Measurements from ENCODE around the gene BHLHA15.

BHLHA15 gene

DNA sequence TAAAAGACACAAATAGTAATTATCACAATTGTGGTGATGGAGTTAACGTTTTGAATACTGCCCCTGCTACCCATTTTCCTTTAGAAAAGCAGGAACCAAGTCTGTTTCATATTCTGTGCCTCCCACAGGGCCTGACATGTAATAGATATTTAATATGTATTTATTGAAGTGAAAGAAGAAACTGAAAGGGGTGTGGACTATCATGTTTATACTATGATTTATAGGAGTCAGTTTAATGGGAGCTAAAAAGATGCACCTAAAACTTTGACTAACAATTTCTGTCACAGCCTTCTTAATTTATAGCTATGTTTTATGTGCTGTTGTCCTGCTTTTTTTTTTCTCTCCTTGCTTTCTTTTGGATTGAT is 24.1 kb upstream of the BHLHA15 start:
- no peak for DNase-seq (ENCODE audit: low spot score)

DNA sequence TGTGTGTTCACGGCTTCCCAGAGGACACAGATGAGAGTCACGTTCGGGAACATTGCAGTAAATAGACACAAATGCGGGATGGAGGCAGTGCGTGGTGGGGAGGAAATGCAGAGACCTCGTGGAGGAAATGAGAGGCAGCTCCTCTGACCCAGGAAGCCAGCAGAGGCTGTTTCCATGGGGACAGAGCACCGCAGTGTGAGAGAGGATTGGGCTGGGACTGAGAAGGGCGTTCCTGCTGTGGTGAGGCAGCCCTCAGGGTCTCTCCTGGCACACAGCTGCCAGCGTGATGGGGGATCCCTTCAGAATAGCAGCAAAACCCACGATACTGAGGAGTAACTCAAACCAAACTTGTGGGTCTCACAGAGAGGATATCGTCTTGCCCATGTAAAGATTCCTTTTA is 21.7 kb upstream of the BHLHA15 start:
- no peak for DNase-seq (ENCODE audit: low spot score)

DNA sequence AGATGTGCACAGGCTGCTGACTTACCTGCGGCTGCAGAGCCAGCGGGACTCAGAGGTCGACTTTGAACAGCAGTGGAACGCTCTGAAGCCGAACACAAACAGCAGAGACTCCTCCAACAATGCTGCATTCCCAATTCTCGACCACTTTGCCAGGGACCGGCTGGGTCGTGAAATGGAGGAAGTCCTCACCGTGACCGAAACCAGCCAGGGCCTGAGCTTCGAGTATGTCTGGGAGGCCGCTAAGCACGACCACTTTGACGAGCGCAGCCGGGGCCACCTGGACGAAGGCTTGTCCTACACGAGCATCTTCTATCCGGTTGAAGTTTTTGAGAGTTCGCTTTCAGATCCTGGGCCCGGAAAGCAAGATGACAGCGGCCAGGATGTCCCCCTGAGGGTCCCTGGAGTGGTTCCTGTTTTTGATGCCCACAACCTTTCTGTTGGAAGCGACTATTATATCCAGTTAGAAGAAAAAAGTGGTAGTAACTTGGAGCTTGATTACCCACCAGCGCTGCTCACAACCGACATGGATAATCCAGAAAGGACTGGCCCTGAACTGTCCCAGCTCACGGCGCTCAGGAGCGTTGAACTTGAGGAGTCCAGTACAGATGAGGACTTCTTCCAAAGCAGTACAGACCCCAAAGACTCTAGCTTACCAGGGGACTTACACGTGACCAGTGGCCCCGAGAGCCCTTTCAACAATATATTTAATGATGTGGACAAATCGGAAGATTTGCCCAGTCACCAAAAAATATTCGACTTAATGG is 19.4 kb upstream of the BHLHA15 start:
- DNase-seq (ENCODE audit: low spot score), result no peak

DNA sequence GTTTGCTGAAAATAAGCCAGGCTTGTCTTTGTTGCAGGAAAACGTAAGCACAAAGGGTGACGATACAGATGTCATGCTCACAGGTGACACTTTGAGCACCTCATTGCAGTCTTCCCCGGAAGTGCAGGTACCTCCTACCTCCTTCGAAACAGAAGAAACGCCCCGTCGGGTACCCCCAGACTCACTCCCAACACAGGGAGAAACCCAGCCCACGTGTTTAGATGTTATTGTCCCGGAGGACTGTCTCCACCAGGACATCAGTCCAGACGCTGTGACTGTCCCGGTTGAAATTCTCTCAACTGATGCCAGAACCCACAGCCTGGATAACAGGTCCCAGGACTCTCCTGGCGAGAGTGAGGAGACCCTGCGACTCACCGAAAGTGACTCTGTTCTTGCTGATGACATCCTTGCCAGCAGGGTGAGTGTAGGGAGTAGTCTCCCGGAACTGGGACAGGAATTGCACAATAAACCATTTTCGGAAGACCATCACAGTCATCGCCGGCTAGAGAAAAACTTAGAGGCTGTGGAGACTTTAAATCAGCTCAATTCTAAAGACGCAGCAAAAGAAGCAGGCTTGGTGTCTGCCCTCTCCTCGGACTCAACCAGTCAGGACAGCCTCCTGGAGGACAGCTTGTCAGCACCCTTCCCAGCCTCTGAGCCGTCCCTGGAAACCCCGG is 18.3 kb upstream of the BHLHA15 start:
- DNase-seq (ENCODE audit: low spot score), result no peak

DNA sequence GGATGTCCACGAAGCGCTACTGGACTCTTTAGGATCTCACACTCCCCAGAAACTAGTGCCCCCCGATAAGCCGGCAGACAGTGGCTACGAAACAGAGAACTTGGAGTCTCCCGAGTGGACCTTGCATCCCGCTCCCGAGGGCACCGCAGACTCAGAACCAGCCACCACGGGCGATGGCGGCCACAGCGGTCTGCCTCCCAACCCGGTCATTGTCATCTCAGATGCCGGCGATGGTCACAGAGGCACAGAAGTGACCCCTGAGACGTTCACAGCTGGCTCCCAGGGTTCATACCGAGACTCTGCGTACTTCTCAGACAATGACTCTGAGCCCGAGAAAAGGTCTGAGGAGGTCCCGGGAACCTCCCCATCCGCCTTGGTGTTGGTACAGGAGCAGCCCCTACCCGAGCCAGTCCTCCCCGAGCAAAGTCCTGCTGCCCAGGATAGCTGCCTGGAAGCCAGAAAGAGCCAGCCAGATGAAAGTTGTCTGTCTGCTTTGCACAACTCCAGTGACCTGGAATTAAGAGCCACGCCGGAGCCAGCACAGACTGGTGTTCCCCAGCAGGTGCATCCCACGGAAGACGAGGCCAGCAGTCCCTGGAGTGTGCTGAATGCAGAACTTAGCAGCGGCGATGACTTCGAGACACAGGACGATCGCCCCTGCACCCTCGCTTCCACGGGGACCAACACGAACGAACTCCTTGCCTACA is 17.6 kb upstream of the BHLHA15 start:
- DNase-seq (ENCODE audit: low spot score), result no peak

DNA sequence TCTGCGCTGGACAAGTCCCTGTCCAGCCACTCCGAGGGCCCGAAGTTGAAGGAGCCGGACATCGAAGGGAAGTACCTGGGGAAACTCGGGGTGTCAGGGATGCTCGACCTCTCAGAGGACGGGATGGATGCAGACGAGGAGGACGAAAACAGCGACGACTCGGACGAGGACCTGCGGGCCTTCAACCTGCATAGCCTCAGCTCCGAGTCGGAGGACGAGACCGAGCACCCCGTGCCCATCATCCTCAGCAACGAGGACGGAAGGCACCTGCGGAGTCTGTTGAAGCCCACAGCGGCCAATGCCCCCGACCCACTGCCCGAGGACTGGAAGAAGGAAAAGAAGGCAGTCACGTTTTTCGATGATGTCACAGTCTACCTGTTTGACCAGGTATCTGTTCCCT is 17.1 kb upstream of the BHLHA15 start:
- no peak for DNase-seq (ENCODE audit: low spot score)

DNA sequence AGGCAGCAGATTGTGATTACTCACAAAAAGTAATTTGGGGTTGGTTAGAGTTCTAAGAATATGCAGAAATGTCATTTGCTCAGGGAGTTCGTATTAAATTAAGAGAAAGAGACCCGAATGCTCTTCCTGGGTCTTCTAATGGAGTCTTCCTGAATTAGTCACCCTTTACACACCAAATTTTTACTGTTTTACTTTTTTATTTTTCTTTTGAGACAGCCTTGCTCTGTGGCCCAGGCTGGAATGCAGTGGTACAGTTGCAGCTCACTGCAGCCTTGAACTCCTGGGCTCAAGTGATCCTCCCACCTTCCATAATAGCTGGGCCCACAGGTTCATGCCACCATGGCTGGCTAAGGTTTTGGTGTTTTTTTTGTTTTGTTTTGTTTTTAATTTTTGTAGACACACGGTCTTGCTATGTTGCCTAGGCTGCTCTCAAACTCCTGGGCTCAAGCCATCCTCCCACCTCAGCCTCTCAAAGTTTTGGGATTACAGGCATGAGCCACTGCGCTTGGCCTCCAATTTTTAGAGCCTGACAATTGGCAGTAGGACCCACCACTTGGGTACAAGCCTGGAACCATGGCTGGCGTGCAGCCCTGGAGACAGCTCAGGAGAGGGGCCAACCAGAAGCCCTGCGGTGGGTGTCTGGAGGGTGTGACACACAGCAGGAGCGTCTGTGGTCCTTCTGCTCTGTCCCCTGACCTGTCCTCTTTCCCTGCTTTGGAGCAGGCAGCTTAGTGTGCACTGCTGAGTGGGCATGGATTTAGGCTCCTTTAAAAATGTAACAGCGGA is 16.4 kb upstream of the BHLHA15 start:
- DNase-seq (ENCODE audit: low spot score), result no peak

DNA sequence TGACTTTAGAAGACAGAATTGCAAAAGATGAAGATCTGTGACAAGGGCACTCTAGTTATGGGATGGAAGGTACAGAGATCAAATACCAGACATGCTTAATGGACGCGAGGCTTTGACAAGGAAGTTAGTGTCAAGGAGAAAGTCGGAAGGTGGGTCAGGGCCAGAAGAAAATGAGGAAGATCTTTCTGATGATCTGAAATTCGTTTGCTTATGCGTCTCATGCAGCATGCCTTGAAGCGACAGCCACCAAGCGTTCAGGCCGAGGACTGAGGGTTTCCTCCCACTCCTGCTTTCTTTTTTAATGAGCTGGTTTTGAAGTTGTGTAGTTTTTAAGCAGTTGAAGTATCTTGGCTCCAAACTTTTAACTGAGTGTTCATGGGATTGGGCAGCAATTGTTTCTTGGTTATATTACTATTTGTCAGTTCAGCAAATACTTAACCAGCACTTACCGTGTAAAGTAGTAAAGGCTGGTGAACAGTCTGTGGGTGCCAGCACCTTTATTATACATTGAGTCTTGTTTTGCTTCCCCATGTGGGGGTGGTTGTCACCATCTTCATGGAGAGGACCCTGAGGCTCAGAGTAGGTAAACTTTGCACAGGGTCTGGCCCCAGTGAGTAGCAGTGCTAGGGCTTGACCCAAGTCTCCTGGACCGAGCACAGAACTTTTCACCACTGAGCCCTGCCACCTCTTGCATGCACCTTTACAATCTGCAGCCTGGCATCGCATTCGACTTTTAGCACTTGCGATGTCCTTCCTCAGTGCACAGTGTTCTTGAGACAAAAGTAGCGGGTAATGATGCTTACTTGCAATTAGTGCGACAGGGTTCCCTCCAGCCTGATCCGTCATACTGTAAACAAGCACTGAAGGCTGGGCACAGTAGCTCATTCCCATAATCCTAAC is 14.3 kb upstream of the BHLHA15 start:
- no peak for DNase-seq (ENCODE audit: low spot score)

DNA sequence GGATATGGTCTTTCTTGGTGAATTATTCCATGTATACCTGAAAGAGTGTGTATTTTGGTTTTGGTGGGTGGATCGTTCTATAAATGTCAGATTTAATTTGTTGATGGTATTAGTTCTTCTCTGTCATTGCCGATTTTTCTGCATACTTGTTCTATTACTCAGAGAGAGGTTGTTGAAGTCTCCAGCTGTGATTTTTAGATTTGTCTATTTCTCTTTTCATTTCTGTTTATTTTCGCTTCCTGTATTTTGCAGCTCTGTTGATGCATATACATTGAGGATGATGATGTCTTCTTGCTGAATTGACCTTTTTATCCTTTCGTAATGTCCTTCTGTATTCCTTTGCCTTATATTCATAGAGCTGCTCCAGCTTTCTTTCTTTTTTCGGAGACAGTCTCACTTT is 12.1 kb upstream of the BHLHA15 start:
- DNase-seq (ENCODE audit: low spot score), result no peak

DNA sequence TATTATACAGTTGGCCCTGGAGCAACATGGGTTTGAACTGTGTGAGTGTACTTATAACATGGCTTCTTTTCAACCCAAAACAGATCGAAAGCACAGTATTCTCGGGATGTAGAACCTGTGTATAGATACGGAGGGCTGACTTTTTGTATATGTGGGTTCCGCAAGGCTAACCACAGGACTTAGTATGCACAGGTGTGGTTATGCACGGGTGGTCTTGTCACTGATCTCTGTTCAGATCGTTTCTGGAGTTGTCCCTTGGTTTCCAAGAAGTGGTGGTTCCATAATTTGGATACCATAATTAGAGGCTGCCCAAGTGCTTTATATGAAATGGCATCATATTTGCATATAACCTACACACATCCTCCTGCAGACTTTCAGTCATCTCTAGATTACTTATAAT is 10.9 kb upstream of the BHLHA15 start:
- DNase-seq (ENCODE audit: low spot score), result no peak

DNA sequence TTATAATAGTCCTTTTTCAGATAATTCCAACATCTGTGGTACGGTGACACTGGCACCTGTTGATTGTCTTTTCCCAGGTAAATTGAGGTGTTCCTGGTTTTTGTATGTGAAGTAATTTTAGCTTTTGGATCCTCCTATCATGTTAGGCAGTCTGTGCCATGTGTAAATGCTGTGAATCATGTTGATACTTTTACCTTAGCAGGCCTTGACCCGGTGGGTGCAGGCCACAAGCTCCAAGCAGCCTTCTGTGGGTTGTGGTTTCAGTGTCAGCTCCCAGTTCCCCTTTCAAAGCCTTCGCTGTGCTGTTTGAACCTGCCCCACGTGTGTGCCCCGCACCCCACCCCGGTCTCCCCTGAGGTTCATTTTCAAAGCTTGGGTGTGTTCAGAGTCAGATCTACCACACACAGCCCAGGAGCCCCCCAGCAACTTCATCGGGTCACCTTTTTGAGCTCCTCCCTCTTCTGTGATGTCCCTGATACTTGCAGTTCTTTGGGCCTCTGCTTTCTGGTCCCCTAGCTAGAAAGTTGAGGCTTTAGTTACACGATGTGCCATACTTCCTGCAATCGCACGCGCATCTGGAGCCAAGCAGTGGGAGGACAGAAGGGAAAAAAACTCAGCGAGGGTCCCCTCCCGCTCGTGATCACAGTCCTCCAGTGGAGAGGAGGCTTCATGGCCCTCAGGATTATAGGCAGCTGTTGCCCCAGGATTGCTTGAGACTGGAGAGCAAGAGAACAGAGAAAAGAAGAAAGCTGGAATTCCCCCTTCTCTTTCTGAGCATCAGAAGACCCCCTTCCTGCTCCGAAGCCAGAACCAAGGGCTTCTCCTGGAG is 8.7 kb upstream of the BHLHA15 start:
- no peak for DNase-seq (ENCODE audit: low spot score)

DNA sequence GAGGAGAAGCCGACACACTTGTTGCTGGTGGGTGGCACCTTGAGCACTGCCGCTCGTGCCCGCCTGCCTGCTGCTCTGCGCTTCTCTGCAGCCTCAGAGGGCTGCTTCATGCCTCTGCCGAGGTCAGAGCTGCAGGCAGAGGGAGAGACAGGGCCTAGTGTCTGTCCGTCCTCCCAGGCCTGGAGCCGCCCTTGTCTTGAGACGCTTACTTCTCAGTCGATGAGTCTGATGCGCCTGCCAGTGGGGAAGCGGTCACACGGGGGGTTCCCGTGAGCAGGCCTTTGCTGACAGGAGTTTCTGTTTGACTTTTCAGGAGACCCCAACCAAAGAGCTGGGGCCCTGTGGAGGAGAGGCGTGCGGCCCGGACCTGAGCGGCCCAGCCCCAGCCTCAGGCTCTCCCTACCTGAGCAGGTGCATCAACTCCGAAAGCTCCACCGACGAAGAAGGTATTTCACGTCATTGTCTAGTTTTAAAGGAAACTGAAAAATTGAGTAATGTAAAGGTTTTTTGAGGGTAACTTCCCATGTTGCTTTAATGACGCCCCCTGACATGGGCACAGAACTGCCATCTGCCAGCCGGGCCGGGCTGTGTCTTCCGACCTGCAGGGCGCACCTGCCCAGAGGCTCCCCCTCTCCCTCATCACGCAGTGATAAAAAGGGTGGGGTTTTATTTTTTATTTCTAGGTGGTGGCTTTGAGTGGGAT is 7.8 kb upstream of the BHLHA15 start:
- no peak for DNase-seq (ENCODE audit: low spot score)

DNA sequence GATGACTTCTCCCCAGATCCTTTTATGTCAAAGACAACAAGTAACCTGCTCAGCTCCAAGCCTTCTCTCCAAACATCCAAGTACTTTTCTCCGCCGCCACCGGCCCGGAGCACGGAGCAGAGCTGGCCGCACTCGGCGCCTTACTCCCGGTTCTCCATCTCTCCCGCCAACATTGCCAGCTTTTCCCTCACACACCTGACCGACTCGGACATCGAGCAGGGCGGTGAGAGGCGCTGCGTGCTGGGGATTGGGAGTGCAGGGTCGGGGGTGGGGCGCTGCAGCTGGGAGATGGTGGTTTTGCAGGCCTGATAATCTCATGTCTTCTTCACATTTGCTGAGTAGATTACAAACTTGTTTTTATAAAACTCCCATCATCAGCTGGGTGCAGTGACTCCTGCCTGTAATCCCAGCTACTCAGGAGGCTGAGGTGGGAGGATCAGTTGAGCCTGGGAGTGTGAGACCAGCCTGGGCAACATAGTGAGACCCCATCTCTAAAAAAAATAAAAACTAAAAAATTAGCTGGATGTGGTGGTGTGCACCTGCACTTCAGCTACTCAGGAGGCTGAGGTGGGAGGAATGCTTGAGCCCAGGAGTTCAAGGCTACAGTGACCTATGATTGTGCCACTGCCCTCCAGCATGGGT is 7.2 kb upstream of the BHLHA15 start:
- DNase-seq (ENCODE audit: low spot score), result no peak

DNA sequence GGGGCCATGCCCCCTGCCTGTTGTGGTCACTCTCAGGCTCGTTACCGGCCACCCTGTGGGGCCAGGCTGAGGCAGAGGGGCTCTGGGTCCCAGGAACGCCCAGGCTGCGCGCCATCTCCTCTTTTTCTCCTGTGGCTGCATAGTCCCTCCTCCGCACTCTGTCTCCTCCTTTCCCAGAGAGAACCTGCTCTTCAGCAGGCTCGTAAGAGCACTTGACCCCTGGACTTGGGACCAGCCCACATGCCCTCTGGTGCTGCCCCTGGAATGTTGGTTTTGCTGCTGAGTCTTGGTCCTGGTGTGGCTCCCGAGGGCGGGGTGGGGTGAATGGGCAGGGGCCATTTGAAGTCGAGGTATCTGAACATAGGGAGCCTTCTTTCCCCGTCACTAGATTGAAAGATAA is 6.6 kb upstream of the BHLHA15 start:
- no peak for DNase-seq (ENCODE audit: low spot score)

DNA sequence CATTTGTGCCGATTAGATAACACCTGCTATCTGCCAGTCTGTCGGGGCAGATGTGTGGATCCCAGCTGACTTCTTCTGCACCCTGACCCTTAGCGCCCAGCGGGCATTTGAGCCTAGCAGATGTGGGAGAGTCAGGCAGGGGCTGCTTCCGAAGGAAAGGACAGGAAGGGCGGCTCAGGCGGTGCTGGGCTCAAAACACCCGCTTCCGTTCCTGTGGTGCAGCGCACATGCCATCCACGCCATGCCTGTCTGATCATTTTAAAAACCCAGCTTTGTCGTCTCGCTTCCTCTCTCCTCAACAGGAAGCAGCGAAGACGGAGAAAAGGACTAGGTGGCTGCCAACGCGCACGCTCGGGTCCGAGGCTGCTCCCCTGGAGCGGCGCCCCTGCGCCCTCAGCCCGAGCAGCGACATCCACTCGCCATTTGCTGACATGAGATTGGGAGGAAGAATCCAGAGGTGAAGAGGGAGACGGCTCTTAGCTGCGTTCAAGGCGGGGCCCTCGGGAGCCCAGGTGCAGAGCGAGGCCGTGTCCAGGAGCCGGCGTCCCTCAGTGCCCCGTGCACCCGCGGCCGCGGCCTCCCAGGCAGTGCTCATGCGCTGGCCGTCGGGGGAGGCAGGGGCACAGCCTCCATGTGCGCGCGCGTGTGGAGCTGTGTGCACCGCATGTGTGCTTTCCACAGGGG is 5.9 kb upstream of the BHLHA15 start:
- no peak for DNase-seq (ENCODE audit: low spot score)

DNA sequence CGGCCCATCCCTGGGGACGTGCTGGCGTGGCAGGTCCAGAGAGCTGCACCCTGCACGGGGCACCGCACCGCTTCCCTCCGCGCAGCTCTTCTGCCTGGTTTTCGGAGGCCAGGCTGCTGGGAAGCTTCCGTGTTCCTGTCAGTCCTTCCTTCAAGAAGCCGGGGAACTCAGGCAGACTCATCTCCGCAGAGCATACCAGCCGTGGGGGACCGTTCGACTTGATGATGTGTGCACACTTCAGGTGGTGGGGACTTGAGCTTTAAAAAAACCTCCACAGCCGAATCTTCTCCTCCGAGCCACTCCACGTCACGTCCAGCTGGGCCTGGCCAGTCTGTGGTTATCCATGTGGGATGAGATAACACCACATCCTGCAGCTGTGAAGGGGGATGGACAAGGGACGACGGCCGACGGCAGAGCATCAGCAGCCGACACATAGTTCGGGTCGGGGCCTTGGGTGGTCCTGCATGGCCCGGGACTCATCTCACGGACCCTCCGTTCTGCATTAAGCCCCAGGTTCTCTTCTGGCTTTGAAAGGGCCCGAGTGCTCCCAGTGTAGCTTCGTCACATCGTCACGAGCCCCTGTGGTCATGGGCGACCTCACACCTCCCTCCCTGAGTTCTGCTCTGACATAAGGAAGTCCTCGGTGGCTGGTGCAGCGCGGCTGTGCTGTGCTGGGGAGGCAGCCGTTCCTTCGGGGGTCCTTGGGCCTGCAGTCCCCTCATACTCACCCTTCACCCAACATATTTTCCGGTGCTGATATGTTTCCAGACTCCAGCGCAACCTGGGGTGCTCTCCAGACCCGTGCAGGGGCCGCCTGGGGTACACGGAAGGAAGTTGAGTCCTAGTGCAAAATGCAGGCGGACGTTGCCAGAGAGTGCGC is 4.5 kb upstream of the BHLHA15 start:
- DNase-seq (ENCODE audit: low spot score), result no peak

DNA sequence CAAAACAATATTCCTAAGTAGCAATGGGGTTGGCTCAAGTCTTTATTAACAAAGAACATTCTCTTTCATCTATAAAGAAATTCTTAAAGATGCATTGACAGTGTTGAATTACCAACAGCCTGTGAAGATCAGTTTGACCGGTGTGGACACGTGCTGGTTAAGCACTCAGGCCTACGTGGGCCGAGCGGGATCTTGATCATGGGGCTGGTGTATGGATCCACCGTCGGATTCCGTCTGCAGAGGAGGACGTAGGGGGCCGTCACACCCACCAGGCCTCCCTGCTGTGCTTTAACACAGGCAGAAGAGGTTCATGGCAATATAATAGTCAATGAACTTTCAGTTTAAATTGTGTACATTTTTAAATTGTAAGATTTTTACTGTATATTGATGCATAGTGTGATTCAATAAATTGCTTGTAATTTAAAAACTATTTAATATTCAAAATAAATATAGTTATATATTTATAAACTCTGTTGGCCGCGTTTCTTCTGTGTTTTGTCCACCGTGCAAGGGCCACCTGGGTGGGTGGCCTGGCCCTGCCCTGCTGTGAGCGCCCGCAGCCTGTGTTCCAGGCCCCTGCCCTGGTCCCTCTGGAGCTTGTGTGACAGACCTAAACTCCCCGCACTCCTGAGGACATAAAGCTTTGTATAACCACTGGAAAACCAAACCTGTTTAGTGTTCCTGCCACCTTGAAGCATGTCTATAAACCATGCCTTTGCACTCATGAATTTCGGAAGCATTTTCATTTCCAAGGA is 1.9 kb upstream of the BHLHA15 start:
- DNase-seq (ENCODE audit: low spot score), result no peak
